KG1 (cell line): Measurements from ENCODE around the gene TRAFD1.
"Not testable (repeated sequence)": the region's sequence is repeated elsewhere in the genome, so short reads cannot be mapped to it uniquely, and the experiment has no call there.

ENCODE experiments used
- DNase-seq: peaks from one replicate; lab custom pipeline; 2025; lab: John Stamatoyannopoulos, UW

Gene TRAFD1

DNA sequence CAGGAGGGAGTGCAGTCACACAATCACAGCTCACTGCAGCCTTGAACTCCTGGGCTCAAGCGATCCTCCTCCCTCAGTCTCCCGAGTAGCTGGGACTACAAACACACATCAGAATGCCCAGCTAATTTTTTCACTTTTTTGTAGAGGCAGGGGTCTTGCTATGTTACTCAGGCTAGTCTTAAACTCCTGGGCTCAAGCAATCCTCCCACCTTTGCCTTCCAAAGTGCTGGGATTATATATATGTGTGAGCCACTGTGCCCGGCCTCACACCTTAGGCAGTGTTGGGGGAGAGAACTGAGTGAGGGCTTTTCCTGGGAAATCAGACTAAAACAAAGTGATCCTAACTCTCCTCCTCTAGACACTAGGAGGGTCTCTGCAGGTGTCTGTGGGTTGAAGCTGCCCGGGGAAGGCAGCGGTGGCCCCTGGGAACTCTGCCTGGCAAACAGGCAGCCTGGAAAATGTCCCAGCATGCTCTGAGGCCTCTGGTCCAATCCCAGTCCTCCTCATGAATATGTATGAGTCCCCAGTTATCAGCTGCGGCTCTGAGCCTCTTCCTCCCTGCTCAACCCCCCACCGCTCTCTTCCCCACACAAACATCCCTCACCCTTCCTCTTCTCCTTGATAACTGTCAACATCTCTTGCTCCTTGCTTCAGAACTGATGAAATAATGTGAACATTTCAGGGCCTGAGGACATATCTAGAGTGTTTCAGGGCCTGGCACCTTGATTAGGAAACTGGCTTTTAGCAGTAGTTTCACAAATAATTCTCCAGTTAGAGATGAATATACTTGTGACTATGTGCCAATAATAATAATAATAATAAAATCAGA lies 8.9 kb upstream of the TRAFD1 start:
- no peak for DNase-seq

DNA sequence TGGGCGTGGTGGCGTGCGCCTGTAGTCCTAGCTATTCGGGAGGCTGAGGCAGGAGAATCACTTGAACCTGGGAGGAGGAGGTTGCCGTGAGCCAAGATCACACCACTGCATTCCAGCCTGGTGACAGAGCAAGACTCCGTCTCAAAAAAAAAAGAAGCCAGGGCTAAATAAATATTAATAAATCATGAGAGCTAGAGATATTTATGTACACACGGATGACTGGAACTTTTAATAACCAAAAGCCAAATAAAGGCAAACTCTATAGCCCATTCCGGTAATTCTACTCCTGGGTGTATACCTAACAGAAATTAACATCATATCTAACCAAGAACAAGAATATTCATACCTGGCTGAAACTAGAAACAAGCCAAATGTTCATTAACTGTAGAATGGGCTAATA lies 7.7 kb upstream of the TRAFD1 start:
- no peak for DNase-seq

DNA sequence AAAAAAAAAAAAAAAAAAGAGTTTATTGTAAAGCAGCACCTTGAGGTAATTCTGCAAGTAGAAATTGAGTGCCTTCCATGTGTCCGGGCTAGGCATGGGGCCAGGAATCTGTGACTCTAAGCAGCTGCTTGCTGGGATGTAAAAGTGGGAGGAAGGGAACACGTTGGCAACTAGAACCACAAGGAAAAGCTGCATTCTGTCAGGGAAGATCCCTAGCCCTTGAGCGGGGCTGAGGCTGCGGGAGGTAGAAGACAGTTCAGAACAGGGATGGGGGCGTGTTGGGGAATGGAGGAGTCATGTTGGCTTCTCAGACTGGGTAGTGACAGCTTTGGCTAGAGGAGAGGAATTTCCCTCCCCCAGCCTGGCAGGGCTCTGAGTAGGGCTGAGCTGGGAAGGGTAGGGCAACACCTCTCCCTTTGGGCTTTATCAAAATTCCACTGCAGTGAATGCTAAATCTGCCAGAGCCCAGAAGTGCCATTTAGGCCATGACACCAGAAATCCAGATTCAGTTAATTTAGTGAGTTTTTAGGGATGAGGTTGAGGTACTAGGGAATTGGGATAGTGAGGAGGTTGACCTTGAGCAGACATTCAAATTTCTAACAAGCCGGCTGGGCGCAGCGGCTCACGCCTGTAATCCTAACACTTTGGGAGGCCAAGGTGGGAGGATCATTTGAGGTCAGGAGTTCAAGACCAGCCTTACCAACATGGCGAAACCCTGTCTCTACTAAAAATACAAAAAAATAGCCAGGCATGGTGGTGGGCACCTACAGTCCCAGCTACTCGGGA lies 3.4 kb upstream of the TRAFD1 start:
- DNase-seq: no peak

DNA sequence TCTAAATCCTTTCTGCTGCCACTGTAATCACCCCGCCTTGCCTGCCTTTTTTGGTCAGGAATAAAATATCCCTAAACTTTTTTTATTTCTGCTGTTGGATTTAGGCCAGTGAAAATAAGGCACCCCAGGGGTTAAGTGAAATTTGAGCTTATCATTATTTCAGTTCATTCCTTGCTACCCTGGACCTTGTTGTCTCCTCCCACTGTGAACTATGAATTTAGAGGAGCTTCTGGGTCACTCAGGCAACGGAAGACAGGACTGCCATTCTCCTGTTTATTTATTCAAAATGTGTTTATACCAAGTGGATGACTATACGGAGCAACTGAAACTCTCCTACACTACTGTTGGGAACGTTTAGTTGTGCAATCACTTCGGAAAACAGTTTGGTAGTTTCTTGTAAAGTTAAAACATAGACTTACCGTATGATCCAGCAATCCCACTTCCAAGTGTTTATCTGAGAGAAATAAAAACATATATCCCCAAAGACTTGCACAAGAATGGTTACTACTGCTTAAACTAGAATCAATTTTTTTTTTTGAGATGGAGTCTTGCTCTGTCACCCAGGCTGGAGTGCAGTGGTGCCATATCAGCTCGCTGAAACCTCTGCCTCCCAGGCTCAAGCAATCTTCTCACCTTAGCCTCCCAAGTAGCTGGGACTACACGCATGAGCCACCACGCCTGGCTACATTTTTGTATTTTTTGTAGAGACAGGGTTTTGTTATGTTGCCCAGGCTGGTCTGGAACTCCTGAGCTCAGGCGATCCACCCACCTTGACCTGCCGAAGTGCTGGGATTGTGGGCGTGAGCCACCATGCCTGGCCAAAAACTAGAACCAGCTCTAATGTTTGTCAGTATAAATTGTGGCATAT lies 2.3 kb upstream of the TRAFD1 start:
- DNase-seq: no peak

DNA sequence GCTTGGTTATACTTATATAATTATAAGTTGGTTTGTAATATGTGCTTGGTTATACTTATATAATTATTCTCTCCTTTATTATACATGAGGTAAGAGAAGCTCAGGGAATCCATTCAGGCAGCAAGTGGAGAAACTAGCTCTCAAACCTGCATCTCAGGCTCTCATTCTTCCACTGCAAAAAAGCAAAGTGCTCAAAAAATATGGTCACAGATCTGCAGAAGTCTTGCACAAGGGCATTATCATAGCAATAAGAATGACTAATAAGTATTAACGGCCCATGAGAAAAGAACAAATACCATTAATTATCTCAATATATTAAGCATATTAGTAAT lies 476 bp upstream of the TRAFD1 start:
- DNase-seq: no peak

DNA sequence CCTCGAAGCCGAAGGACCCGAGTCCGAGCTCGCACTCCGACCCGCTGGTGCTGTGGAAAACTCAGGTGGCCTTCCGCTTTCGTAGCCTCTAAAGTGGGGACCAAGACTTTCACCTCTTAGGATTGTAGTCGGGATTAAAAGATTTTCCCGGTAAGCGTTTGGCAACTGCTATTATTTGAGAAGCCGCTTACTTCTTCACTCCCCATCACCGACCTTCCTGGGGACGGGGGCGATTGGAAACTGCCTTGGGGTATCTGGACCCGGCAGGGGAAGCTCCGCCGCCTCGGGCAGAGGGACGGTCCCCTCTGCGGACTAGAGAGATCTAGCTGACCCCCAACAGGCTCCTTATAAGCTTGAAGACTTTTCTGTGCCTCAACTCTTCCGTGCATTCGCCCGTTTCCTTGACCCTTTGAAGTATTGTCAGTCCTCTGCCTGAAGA lies 659 bp downstream of the TRAFD1 start:
- no peak for DNase-seq

DNA sequence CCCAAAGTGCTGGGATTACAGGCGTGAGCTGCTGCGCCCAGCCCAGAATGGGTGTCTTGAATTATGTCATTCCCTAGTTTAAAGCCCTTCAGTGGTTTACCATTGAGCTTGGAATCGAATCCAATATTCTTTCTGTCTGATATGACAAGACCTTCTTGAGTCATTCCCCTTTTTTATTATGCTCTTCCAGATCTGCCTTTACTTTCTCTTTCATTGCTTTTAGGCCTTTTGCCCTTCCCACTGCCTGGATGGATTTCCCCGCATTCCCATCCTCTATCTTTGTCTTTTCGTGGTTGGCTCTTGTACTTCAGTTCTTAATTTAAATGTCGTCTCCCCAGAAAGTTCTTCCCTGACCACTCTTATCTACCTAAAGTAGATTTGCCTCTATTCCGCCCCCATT lies 1.6 kb downstream of the TRAFD1 start:
- DNase-seq: no peak

DNA sequence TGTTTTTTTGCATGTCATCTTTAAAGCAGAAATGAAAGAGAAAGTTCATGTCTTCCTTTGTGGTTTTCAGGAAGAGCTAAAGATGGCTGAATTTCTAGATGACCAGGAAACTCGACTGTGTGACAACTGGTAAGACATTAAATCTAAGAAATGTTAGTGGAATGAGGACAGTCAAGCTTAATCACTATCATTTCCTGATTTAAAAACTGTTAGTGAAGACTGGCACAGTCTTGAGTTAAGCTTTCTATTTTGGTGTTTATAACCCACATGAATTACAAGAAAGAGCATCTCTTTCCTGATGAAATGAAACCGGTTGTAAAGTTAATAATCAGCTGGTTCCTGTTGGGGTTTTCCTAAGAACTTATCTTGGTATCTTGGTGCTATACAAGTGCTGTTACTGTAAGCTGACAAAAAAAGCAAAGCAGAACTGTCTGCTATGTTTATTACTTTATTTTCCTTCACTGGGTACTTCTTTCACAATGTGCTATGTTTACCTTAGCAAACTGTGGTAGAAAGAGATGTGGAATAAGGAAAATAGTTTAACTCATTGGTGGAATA lies 5.2 kb downstream of the TRAFD1 start:
- DNase-seq: peak; percentile 37

DNA sequence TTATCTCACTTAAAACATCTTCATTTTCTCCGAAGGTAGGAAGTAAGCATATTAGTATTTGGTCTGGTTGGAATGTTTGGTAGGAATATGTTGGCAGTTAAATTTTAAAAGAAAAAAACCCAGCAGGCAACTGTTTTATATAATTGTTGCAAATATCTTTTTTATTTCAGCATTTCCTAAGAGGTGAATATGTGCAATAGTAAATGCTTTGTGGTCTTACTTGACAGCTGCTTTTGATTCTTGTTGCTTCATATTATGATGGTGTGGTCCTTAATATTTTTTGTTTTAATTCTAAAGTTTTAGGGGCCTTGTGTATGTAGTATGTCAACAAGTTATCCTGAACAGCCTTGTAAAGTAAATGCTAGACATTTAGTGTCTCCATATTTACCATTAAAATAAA lies 6.3 kb downstream of the TRAFD1 start:
- DNase-seq: no peak

DNA sequence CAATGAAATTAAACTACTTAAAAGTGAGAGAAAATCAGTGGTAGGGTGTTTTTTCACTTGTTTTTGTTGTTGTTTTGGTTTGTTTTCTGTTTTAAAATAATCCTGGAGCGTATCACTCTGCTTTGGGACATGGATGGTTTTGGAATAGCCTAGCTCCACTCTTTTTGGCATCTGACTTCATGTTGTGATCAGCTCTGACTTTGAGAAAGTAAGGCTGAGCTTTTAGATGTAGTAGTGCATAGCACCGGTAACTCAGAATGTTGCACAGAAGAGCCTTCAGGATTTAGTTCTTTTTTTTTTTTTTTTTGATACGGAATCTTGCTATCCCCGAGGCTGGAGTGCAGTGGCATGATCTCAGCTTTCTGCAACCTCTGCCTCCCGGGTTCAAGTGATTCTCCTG lies 8.1 kb downstream of the TRAFD1 start:
- DNase-seq: no peak

DNA sequence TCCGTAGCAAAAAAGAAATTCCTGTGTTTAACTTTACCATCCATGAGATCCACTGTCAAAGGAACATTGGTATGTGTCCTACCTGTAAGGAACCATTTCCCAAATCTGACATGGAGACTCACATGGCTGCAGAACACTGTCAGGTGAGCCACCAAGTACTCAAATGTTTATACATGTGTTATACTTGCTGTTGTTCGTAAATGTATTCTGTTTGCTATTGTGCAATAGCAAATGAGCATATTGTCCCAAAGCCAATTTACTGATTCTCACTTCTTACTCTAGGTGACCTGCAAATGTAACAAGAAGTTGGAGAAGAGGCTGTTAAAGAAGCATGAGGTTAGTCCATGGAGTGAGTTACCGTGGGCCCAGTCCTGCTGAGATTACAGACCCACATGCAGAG lies 9.4 kb downstream of the TRAFD1 start:
- DNase-seq: no peak

DNA sequence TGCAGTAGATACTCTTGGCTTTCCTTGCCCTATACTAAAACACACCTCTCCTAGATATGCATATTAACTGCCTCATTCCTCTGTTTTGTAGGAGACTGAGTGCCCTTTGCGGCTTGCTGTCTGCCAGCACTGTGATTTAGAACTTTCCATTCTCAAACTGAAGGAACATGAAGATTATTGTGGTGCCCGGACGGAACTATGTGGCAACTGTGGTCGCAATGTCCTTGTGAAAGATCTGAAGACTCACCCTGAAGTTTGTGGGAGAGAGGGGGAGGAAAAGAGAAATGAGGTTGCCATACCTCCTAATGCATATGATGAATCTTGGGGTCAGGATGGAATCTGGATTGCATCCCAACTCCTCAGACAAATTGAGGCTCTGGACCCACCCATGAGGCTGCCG lies 15.4 kb downstream of the TRAFD1 start:
- no peak for DNase-seq

DNA sequence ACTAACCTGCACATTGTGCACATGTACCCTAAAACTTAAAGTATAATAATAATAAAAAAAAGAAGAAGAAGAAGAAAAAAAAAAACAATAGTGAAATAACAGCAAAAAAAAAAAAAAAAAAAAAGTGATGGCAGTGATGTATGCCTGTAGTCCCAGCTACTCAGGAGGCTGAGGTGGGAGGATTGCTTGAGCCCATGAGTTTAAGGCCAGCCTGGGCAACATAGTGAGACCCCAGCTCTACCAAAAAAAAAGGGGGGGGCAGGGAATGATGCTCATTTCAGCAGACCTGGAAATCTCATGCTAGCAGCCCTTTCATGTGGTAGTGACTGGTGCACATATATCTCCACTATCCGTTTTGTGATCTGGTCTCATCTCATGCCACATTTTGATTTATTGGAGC lies 20.8 kb downstream of the TRAFD1 start:
- DNase-seq: no peak

DNA sequence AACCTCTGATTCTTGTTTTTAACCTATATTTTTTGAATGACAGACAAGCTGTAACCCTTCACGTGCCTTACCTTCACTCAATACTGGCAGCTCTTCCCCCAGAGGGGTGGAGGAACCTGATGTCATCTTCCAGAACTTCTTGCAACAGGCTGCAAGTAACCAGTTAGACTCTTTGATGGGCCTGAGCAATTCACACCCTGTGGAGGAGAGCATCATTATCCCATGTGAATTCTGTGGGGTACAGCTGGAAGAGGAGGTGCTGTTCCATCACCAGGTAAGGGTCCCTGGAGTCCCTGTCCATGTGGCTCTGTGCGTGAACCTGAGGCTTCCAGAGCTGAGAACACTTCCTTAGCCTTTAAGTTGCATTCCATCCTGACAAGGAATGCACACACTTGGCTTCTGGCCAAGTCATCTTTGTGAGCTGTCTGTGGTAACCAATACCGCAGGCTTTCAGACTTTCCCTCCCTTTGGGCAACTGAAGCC lies 22.7 kb downstream of the TRAFD1 start:
- DNase-seq: no peak

DNA sequence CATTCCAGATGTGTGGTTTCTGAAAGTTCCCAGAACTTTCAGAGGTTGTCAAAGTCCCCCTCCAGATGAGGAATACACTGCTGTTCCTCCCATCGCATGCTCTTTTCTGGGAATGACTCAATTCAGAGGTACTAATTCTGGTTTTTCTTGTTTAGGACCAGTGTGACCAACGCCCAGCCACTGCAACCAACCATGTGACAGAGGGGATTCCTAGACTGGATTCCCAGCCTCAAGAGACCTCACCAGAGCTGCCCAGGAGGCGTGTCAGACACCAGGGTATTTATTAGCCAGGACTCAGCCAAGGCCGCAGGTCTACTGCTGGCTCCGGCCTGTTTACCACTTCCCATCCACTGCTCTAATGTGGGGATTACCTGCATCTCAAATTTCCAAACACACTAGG lies 24.2 kb downstream of the TRAFD1 start:
- DNase-seq: no peak

DNA sequence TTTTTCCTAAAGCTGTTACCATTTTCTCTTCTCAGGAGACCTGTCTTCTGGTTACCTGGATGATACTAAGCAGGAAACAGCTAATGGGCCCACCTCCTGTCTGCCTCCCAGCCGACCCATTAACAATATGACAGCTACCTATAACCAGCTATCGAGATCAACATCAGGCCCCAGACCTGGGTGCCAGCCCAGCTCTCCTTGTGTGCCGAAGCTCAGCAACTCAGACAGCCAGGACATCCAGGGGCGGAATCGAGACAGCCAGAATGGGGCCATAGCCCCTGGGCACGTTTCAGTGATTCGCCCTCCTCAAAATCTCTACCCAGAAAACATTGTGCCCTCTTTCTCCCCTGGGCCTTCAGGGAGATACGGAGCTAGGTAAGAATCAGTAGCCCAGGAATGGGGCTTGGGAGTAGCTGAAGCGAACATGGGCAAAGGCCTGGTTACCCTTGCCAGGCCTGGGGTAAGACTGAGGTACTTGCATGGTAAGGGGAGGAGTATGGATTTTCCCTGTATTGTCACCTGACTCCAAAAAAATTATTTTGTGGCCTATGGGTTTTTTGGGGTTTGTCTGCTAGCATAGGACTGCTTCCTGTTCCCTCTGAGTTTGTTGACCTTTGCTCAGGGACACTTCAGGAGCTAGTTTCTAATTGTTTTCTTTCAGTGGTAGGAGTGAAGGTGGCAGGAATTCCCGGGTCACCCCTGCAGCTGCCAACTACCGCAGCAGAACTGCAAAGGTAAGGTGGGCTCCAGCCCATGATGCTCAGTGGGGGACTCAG lies 26.6 kb downstream of the TRAFD1 start:
- no peak for DNase-seq

DNA sequence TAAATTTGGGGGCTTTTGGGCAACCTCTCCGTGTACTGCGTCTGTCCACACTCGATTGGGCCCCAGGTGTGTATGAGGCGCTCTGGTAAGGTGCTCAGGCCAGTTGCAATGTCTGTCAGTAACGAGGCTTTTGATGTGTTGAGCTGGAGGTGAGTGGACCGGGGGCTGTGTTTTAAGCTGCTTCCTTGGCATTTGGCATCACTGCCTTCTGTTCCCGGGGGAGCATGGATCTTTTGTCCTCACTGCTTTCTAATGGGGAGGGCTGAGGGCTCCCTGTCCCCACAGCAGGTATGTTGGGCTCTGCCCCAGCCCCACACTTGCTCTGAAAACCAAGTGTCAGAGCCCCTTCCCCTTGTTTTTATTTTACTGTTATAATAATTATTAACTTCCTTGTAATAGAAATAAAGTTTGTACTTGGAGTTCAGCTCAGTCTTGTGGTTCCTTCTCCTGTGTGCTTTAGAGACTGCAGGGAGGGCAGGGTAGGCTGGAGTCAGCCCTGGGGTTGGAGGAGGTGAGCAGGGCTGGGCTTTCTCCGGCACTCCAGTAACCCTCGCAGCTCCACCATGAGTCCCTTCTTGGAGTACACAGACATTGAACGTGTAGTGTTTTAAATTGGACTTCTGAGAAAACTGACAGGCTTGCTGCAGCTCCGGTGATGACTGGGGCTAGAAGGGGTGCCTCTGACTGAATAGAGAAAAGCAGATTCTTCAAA lies 28.0 kb downstream of the TRAFD1 start:
- DNase-seq: no peak

DNA sequence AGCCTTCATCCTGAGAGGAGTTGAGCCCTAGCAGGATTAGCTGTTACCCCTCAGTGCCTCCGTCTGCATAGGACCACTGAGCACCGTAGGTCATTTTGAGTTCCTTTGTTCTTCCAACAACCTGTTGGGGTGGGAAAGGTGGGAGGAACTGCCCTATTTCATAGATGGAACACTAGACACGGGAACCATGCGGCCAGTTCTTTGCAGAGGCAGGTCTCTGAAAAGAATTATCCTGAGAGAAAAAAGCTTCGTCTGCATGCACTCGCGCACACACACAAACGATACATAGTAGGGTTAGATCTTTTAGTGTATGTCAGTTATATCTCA lies 28.5 kb downstream of the TRAFD1 start:
- DNase-seq: no peak

DNA sequence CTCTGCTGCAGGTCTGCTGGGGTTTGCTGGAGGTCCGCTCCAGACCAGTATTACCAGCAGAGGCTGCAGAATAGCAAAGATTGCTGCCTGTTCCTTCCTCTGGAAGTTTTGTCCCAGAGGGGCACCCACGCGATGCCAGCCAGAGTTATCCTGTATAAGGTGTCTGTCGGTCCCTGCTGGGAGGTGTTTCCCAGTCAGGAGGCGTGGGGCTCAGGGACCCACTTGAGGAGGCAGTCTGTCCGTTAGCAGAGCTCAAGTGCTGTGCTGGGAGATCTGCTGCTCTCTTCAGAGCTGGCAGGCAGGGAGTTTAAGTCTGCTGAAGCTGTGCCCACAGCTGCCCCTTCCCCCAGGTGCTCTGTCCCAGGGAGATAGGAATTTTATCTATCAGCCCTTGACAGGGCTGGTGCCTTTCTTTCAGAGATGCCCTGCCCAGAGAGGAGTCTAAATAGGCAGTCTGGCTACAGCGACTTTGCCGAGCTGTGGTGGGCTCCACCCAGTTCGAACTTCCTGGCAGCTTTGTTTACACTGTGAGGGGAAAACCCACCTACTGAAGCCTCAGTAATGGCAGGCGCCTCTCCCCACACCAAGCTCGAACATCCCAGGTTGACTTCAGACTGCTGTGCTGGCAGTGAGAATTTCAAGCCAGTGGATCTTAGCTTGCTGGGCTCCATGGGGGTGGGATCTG lies 33.2 kb downstream of the TRAFD1 start:
- not testable (repeated sequence) for DNase-seq

DNA sequence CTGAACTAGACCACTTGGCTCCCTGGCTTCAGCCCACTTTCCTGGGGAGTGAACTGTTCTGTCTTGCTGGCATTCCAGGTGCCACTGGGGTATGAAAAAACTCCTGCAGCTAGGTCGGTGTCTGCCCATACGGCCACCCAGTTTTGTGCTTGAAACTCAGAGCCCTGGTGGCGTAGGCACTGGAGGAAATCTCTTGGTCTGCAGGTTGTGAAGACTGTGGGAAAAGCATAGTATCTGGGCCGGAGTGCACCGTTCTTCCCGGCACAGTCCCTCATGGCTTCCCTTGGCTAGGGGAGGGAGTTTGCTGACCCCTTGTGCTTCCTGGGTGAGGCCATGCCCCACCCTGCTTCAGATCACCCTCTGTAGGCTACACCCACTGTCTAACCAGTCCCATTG lies 33.8 kb downstream of the TRAFD1 start:
- DNase-seq: no peak
